SK-N-SH (cell line): ENCODE results near the gene NPAS3. TPM values are rescaled to one million over a fixed set of nuclear protein-coding genes. Genes with fewer than 3 reads are reported as not detected.

Experiments
- CTCF ChIA-PET: fragments of 300-600, 350-600 bp; formaldehyde crosslinking; extraction: SDS; loops from one replicate; lab custom pipeline; 2021; lab: Yijun Ruan, JAX
- POLR2A ChIA-PET: fragments of 350-600 bp; sonication (Branson Sonifier 250); formaldehyde crosslinking; extraction: SDS; loops from one replicate; lab custom pipeline; 2020; ENCODE audit warnings: antibody characterized with exemption, inconsistent platforms; lab: Yijun Ruan, JAX
- DNase-seq: peaks from one replicate; pipeline ENCODE4 v3.0.0; 2012
- H2AFZ ChIP-seq: fragments of 200-600 bp; sonication (generic); 2 replicates; pipeline ENCODE4 v1.8.1; 2016; ENCODE audit warnings: antibody characterized with exemption, mild to moderate bottlenecking, low read depth
- H3F3A ChIP-seq: fragments of 200-600 bp; sonication (generic); replicated peaks from 2 replicates; pipeline ENCODE3; 2016; ENCODE audit warnings: antibody characterized with exemption, mild to moderate bottlenecking; ENCODE audit not compliant: insufficient read depth
- H3K27ac ChIP-seq, 2 experiments: fragments of 200-500 bp in 1 of 2; fragments of 200-600 bp in 1 of 2; sonication (Bioruptor generic) in 1 of 2; sonication (generic), shearing (Covaris generic) in 1 of 2; 2 replicates each; pipeline versions ENCODE4 v1.5.1 to v1.6.1; 2014 to 2016; ENCODE audit warnings: low read depth in 2 of 2, inconsistent platforms in 1 of 2, low read length in 1 of 2, mild to moderate bottlenecking in 1 of 2, mixed read lengths in 1 of 2
- H3K27me3 ChIP-seq: fragments of 200-600 bp; sonication (generic), shearing (Covaris generic); 2 replicates; pipeline ENCODE4 v1.6.1; 2016; ENCODE audit warnings: mixed run types; ENCODE audit not compliant: insufficient read depth
- H3K36me3 ChIP-seq, 2 experiments: fragments of 200-500 bp in 1 of 2; fragments of 200-600 bp in 1 of 2; sonication (Bioruptor generic) in 1 of 2; sonication (generic) in 1 of 2; replicated peaks in 1 of 2; 2 replicates each; pipeline versions ENCODE3 to v1.5.1; 2014 to 2016; ENCODE audit warnings: low read length in 1 of 2, mild to moderate bottlenecking in 1 of 2; ENCODE audit not compliant: insufficient read depth in 2 of 2, control insufficient read depth in 1 of 2
- H3K4me1 ChIP-seq, 2 experiments: fragments of 200-500 bp in 1 of 2; fragments of 200-600 bp in 1 of 2; sonication (Bioruptor generic) in 1 of 2; sonication (generic), shearing (Covaris generic) in 1 of 2; 2 replicates each; pipeline versions ENCODE4 v1.5.1 to v1.6.1; 2014 to 2016; ENCODE audit warnings: low read depth in 1 of 2, low read length in 1 of 2, mixed run types in 1 of 2; ENCODE audit not compliant: insufficient read depth in 2 of 2, control insufficient read depth in 1 of 2
- H3K4me2 ChIP-seq: fragments of 200-600 bp; sonication (generic), shearing (Covaris generic); 2 replicates; pipeline ENCODE4 v1.6.1; 2017; ENCODE audit warnings: mixed run types
- H3K4me3 ChIP-seq, 2 experiments: fragments of 200-500 bp in 1 of 2; fragments of 200-600 bp in 1 of 2; sonication (Bioruptor generic) in 1 of 2; sonication (generic), shearing (Covaris generic) in 1 of 2; 2 replicates each; pipeline versions ENCODE4 v1.5.1 to v1.8.1; 2014 to 2016; ENCODE audit warnings: low read depth in 2 of 2, inconsistent platforms in 1 of 2, low read length in 1 of 2, mild to moderate bottlenecking in 1 of 2, mixed read lengths in 1 of 2, moderate library complexity in 1 of 2
- H3K79me2 ChIP-seq: fragments of 200-600 bp; sonication (generic); 2 replicates; pipeline ENCODE4 v1.8.1; 2017; ENCODE audit warnings: mild to moderate bottlenecking; ENCODE audit not compliant: insufficient read depth
- H3K9ac ChIP-seq: fragments of 200-600 bp; sonication (generic); 2 replicates; pipeline ENCODE4 v1.6.1; 2017; ENCODE audit warnings: mixed run types
- H3K9me2 ChIP-seq: fragments of 200-600 bp; sonication (generic); 2 replicates; pipeline ENCODE4 v1.6.1; 2017; ENCODE audit warnings: mixed run types
- H3K9me3 ChIP-seq: fragments of 200-600 bp; sonication (generic); 2 replicates; pipeline ENCODE4 v1.6.1; 2017; ENCODE audit warnings: mixed run types, mild to moderate bottlenecking, moderate library complexity
- H4K20me1 ChIP-seq: fragments of 200-600 bp; sonication (generic); 2 replicates; pipeline ENCODE4 v1.6.1; 2017; ENCODE audit warnings: mild to moderate bottlenecking, mixed run types; ENCODE audit not compliant: insufficient read depth
- CHD2 ChIP-seq: fragments of 150-350 bp; IDR thresholded peaks from 2 replicates; pipeline ENCODE4 v1.6.1; 2018; ENCODE audit warnings: low read length; ENCODE audit not compliant: partially characterized antibody
- FOSL2 ChIP-seq: IDR thresholded peaks from 2 replicates; pipeline ENCODE4 v1.4.0; 2012; ENCODE audit warnings: low read depth, mild to moderate bottlenecking, moderate library complexity, borderline replicate concordance
- FOXJ3 ChIP-seq: sonication (generic); formaldehyde crosslinking; IDR thresholded peaks from 2 replicates; pipeline ENCODE4 v1.5.1; 2020; ENCODE audit warnings: mild to moderate bottlenecking, missing genetic modification reagents
- FOXM1 ChIP-seq: IDR thresholded peaks from 2 replicates; pipeline ENCODE4 v1.4.0; 2012; ENCODE audit warnings: low read depth, mild to moderate bottlenecking
- GABPA ChIP-seq: IDR thresholded peaks from 2 replicates; pipeline ENCODE4 v1.4.0; 2012; ENCODE audit warnings: low read depth, mild to moderate bottlenecking
- GATA2 ChIP-seq: sonication (generic); formaldehyde crosslinking; IDR thresholded peaks from 2 replicates; pipeline ENCODE4 v1.5.0; 2020; ENCODE audit warnings: mild to moderate bottlenecking, missing genetic modification reagents
- MAX ChIP-seq: IDR thresholded peaks from 2 replicates; pipeline ENCODE4 v1.4.0; 2012; ENCODE audit warnings: low read depth
- MEF2A ChIP-seq: IDR thresholded peaks from 2 replicates; pipeline ENCODE4 v1.4.0; 2012; ENCODE audit warnings: low read depth, borderline replicate concordance
- NRF1 ChIP-seq: IDR thresholded peaks from 2 replicates; pipeline ENCODE4 v1.6.1; 2012; ENCODE audit warnings: low read depth, mild to moderate bottlenecking, low read length
- RAD21 ChIP-seq: IDR thresholded peaks from 2 replicates; pipeline ENCODE4 v1.6.1; 2012; ENCODE audit warnings: mild to moderate bottlenecking, low read length
- RCOR1 ChIP-seq: fragments of 150-350 bp; IDR thresholded peaks from 2 replicates; pipeline ENCODE4 v1.6.1; 2017; ENCODE audit warnings: antibody characterized with exemption, low read length
- RXRA ChIP-seq: IDR thresholded peaks from 2 replicates; pipeline ENCODE4 v1.4.0; 2012; ENCODE audit warnings: low read depth, mild to moderate bottlenecking, borderline replicate concordance
- SMC3 ChIP-seq: IDR thresholded peaks from 2 replicates; pipeline ENCODE4 v1.6.1; 2012; ENCODE audit warnings: low read depth, low read length, improper control_type of control experiment
- TAF1 ChIP-seq: IDR thresholded peaks from 2 replicates; pipeline ENCODE4 v1.6.1; 2012; ENCODE audit warnings: low read depth, mild to moderate bottlenecking, low read length, moderate library complexity, borderline replicate concordance
- TCF12 ChIP-seq: IDR thresholded peaks from 2 replicates; pipeline ENCODE4 v1.4.0; 2012
- YY1 ChIP-seq: IDR thresholded peaks from 2 replicates; pipeline ENCODE4 v1.4.0; 2012; ENCODE audit warnings: low read depth, mild to moderate bottlenecking
- WGBS: methylation state at CpG from one replicate; pipeline ENCODE4 v1.1.6; 2017; ENCODE audit warnings: low lambda C conversion rate; 5-methylcytosine and 5-hydroxymethylcytosine counted together
- polyA plus RNA-seq, 3 experiments: library from polyadenylated mRNA; depleted of rRNA; stranded (reverse); fragments of >200 nt; gene quantifications; 2 replicates each; pipeline ENCODE4 v1.2.3, GENCODE V29; 2012
- TF ChIP-seq, protein P1 (sequence below): fragments of 200-600 bp; sonication (generic); IDR thresholded peaks from 2 replicates; pipeline ENCODE4 v1.6.1; 2017; ENCODE audit warnings: antibody characterized with exemption, mild to moderate bottlenecking, moderate library complexity
- TF ChIP-seq, protein P2 (sequence below): IDR thresholded peaks from 2 replicates; pipeline ENCODE4 v1.4.0; 2012; ENCODE audit warnings: low read depth, borderline replicate concordance

NPAS3 gene
- polyA plus RNA-seq, 1 of the 3 experiments (the other 2 are of a cell fraction), result 4.3 TPM

GRCh38 chr14:33671556-33671955 lies 732.9 kb downstream of the NPAS3 start:
- no peak for DNase-seq

GRCh38 chr14:33674927-33675326 lies 736.2 kb downstream of the NPAS3 start:
- ChIA-PET POLR2A (no interaction called here), CTCF (interaction anchor here (0.6 to 3.5 kb wide), 4 partner anchors 8 to 118 kb away, joined by 3 to 16 read pairs (median 4); no protein-coding TSS in a partner anchor)
- Histone ChIP-seq H3K9me3 (no peaks in the 10 kb centered on the region), H3K4me1 (peaks cover 3 to 32% of the 10 kb centered on the region in 2 experiments; a peak in 3 of 4 replicates), H3K4me3 (no peak overlapping the region), H2AFZ (no peak overlapping the region; the same call in 1 of the 2 replicates), H3K79me2 (no peaks in the 10 kb centered on the region), H3K9me2 (no peaks in the 10 kb centered on the region), H3K27ac (no peak overlapping the region), H4K20me1 (no peaks in the 10 kb centered on the region), H3K9ac (no peak overlapping the region), H3K36me3 (no peaks in the 10 kb centered on the region), H3F3A (peaks cover 15% of the 10 kb centered on the region), H3K4me2 (no peak overlapping the region)
- TF ChIP-seq SMC3, result no peak
- no peak for TF ChIP-seq GABPA
- no peak for TF ChIP-seq NRF1
- TF ChIP-seq FOSL2, result no peak
- TF ChIP-seq GATA2 (CRISPR knock-in tag), result no peak
- no peak for TF ChIP-seq FOXM1
- TF ChIP-seq, all 33 proteins: peak for 0
- 84% methylated on average over 5 of the region's 5 CpGs for WGBS
- no peak for DNase-seq
- no peaks in the 10 kb centered on the region for H3K27me3 ChIP-seq

More at GRCh38 chr14:33671556-33671955, 732.9 kb downstream of the NPAS3 start:
- Histone ChIP-seq H4K20me1 (no peaks in the 10 kb centered on the region), H3F3A (no peaks in the 10 kb centered on the region), H3K27ac (no peak overlapping the region), H3K27me3 (no peaks in the 10 kb centered on the region), H3K79me2 (no peaks in the 10 kb centered on the region), H3K4me1 (peaks cover 3 to 11% of the 10 kb centered on the region in 2 experiments; a peak in 2 of 4 replicates), H3K36me3 (no peaks in the 10 kb centered on the region), H3K9me2 (no peaks in the 10 kb centered on the region), H3K9ac (no peak overlapping the region), H3K4me2 (no peak overlapping the region), H3K4me3 (no peak overlapping the region), H2AFZ (no peak overlapping the region), H3K9me3 (no peaks in the 10 kb centered on the region)
- ChIA-PET CTCF (interaction anchor here (0.6 to 2.9 kb wide), 3 partner anchors 11 to 960 kb away, joined by 3 to 8 read pairs (median 4); no protein-coding TSS in a partner anchor), POLR2A (no interaction called here)
- TF ChIP-seq RXRA (no peak), MEF2A (no peak), SMC3 (no peak), RCOR1 (no peak), NRF1 (no peak), TAF1 (no peak), RAD21 (no peak), MAX (no peak), FOSL2 (no peak), FOXJ3 (CRISPR knock-in tag) (no peak), CHD2 (no peak), YY1 (no peak), TCF12 (no peak)
- TF ChIP-seq, protein P1, sequence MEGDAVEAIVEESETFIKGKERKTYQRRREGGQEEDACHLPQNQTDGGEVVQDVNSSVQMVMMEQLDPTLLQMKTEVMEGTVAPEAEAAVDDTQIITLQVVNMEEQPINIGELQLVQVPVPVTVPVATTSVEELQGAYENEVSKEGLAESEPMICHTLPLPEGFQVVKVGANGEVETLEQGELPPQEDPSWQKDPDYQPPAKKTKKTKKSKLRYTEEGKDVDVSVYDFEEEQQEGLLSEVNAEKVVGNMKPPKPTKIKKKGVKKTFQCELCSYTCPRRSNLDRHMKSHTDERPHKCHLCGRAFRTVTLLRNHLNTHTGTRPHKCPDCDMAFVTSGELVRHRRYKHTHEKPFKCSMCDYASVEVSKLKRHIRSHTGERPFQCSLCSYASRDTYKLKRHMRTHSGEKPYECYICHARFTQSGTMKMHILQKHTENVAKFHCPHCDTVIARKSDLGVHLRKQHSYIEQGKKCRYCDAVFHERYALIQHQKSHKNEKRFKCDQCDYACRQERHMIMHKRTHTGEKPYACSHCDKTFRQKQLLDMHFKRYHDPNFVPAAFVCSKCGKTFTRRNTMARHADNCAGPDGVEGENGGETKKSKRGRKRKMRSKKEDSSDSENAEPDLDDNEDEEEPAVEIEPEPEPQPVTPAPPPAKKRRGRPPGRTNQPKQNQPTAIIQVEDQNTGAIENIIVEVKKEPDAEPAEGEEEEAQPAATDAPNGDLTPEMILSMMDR, result no peak
- TF ChIP-seq, protein P2, sequence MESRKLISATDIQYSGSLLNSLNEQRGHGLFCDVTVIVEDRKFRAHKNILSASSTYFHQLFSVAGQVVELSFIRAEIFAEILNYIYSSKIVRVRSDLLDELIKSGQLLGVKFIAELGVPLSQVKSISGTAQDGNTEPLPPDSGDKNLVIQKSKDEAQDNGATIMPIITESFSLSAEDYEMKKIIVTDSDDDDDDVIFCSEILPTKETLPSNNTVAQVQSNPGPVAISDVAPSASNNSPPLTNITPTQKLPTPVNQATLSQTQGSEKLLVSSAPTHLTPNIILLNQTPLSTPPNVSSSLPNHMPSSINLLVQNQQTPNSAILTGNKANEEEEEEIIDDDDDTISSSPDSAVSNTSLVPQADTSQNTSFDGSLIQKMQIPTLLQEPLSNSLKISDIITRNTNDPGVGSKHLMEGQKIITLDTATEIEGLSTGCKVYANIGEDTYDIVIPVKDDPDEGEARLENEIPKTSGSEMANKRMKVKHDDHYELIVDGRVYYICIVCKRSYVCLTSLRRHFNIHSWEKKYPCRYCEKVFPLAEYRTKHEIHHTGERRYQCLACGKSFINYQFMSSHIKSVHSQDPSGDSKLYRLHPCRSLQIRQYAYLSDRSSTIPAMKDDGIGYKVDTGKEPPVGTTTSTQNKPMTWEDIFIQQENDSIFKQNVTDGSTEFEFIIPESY, result no peak
- 82% methylated on average over 1 of the region's 1 CpG for WGBS
